ENCODE data around the gene ERF. TPM values are rescaled to one million over a fixed set of nuclear protein-coding genes. Genes with fewer than 3 reads are reported as not detected.

Gene ERF
- total RNA-seq, 2 donors from 2014 or later, result 46.6 to 49.8 TPM

DNA sequence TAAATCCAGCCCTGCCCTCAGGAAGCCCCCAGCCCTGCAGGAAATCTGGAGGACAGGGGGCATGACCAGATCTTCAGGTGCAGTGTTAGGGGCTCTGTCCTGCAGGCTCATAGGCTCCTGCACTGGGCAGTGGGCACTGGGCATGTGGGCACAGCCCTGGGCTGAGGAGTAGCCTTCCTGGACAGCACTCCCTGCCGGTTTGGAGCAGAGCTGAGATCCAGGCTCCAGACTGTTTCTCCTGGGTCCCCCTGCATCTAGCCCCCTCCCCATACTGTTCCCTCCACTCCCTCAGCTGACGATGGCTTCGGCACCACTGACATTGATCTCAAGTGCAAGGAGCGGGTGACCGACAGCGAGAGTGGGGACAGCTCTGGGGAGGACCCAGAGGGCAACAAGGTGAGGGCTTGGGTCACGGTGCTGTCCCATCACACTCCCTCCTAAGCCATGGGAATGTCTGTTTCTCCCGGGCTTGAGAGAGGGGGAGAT lies 34.7 kb upstream of the ERF start:
- ATAC-seq (ENCODE audit: insufficient number of reproducible peaks, low FRiP score, low read depth) (no peak), DNase-seq (ENCODE audit: low spot score) (no peak)
- no peak overlapping the region for H3K27ac ChIP-seq
- H3K36me3 ChIP-seq, result peaks cover 74% of the 10 kb centered on the region
- no peak overlapping the region for H3K4me3 ChIP-seq
- no peaks in the 10 kb centered on the region for H3K9me3 ChIP-seq
- H3K27me3 ChIP-seq (replicated peaks; ENCODE audit: insufficient read depth), result no peaks in the 10 kb centered on the region
- peaks cover 9 to 25% of the 10 kb centered on the region in 2 donors for H3K4me1 ChIP-seq (ENCODE audit: control insufficient read depth in 1 of 2, low read depth in 2 of 2)
- TF ChIP-seq, protein P1, sequence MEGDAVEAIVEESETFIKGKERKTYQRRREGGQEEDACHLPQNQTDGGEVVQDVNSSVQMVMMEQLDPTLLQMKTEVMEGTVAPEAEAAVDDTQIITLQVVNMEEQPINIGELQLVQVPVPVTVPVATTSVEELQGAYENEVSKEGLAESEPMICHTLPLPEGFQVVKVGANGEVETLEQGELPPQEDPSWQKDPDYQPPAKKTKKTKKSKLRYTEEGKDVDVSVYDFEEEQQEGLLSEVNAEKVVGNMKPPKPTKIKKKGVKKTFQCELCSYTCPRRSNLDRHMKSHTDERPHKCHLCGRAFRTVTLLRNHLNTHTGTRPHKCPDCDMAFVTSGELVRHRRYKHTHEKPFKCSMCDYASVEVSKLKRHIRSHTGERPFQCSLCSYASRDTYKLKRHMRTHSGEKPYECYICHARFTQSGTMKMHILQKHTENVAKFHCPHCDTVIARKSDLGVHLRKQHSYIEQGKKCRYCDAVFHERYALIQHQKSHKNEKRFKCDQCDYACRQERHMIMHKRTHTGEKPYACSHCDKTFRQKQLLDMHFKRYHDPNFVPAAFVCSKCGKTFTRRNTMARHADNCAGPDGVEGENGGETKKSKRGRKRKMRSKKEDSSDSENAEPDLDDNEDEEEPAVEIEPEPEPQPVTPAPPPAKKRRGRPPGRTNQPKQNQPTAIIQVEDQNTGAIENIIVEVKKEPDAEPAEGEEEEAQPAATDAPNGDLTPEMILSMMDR (IDR thresholded peaks at IDR 0.05), result no peak

DNA sequence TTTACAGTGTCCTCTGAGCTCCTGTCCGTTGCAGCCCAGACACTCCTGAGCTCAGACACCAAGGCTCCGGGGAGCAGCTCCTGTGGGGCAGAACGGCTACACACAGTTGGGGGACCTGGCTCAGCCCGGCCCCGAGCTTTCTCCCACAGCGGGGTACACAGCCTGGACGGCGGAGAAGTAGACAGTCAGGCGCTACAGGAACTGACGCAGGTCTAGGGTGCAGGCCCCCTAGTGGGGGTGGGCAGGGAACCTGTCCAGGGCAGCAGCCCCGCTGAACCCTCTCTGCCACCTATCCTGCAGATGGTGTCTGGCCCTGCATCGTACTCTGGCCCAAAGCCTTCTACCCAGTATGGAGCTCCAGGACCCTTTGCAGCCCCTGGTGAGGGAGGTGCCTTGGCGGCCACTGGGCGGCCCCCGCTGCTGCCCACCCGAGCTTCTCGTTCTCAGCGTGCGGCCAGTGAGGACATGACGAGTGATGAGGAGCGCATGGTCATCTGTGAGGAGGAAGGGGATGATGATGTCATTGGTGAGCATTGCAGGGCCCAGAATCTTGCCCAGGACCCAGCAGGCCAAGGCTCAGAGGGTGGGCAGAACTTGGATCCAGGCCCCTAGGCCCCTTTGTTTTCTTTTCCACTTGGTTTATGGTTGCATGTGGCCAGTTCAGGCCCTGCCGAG lies 34.1 kb upstream of the ERF start:
- Histone ChIP-seq H3K36me3 (peaks cover 68% of the 10 kb centered on the region), H3K27me3 (replicated peaks; ENCODE audit: insufficient read depth) (no peaks in the 10 kb centered on the region), H3K9me3 (no peaks in the 10 kb centered on the region), H3K27ac (no peak overlapping the region), H3K4me3 (no peak overlapping the region), H3K4me1 (ENCODE audit: control insufficient read depth in 1 of 2, low read depth in 2 of 2) (peaks cover 9 to 25% of the 10 kb centered on the region in 2 donors)
- DNase-seq (ENCODE audit: low spot score) (no peak), ATAC-seq (ENCODE audit: insufficient number of reproducible peaks, low FRiP score, low read depth) (no peak)
- TF ChIP-seq, protein P1 (IDR thresholded peaks at IDR 0.05), result no peak

DNA sequence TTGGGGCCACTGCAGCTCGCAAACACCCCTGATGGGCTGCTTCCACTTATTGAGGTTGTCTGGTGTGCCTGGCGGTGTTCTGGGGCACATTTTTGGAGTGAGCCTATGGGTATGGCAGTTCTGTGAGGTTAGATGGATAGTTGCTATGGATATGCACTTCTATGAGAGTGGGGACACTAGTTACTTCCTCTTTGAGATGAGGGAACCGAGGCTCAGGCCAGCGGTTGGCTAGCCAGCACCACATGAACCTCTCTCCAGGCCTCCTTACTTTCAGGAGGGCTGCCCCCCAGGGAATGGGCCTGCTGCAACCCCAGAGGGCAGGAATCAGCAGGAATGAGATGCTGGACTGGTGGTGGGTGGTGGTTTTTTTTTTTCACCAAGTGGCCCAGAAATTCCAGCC lies 33.5 kb upstream of the ERF start:
- Histone ChIP-seq H3K36me3 (peaks cover 62% of the 10 kb centered on the region), H3K9me3 (no peaks in the 10 kb centered on the region), H3K27me3 (replicated peaks; ENCODE audit: insufficient read depth) (no peaks in the 10 kb centered on the region), H3K4me3 (no peak overlapping the region), H3K27ac (no peak overlapping the region), H3K4me1 (ENCODE audit: control insufficient read depth in 1 of 2, low read depth in 2 of 2) (peaks cover 9 to 26% of the 10 kb centered on the region in 2 donors)
- TF ChIP-seq, protein P1 (IDR thresholded peaks at IDR 0.05), result no peak
- DNase-seq (ENCODE audit: low spot score) (no peak), ATAC-seq (ENCODE audit: insufficient number of reproducible peaks, low FRiP score, low read depth) (no peak)

DNA sequence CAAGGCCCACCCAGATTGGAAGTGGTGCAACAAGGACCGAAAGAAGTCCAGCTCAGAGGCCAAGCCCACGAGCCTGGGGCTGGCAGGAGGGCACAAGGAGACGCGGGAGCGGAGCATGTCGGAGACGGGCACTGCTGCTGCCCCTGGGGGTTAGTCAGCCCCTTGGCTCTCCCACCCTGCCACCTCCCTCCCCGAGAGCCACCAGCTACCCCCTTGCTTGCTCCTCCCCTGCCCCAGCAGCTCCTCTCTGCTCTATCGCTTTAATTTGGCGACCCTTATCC lies 32.8 kb upstream of the ERF start:
- TF ChIP-seq, protein P1 (IDR thresholded peaks at IDR 0.05), result no peak
- Histone ChIP-seq H3K27me3 (replicated peaks; ENCODE audit: insufficient read depth) (no peaks in the 10 kb centered on the region), H3K36me3 (peaks cover 57% of the 10 kb centered on the region), H3K27ac (no peak overlapping the region), H3K4me3 (no peak overlapping the region), H3K9me3 (no peaks in the 10 kb centered on the region), H3K4me1 (ENCODE audit: control insufficient read depth in 1 of 2, low read depth in 2 of 2) (peaks cover 15 to 32% of the 10 kb centered on the region in 2 donors)
- DNase-seq (ENCODE audit: low spot score) (no peak), ATAC-seq (ENCODE audit: insufficient number of reproducible peaks, low FRiP score, low read depth) (no peak)

DNA sequence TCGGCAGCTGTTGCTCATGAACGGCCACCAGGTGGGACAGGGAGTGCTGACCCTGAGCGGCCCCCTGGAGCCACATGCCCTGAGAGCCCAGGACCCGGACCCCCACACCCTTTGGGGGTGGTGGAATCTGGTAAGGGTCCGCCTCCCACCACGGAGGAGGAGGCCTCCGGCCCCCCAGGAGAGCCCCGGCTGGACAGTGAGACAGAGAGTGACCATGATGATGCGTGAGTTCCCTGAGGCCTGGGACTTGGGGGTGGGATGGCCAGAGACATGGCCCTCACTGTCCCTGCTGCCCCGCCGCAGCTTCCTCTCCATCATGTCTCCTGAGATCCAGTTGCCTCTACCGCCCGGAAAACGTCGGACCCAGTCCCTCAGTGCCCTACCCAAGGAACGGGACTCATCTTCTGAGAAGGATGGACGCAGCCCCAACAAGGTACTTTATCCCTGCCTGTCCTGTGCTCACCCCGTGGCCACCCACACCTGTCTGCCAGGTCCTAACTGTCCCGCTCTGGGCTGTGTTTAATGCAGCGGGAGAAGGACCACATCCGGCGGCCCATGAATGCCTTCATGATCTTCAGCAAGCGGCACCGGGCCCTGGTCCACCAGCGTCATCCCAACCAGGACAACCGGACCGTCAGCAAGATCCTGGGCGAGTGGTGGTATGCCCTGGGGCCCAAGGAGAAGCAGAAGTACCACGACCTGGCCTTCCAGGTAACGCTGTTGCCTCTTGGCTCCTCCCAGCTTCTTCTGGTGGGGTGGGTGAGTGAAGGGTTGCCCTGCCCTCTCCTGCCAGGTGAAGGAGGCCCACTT lies 32.3 kb upstream of the ERF start:
- no peaks in the 10 kb centered on the region for H3K27me3 ChIP-seq (replicated peaks; ENCODE audit: insufficient read depth)
- DNase-seq (ENCODE audit: low spot score), result no peak
- H3K27ac ChIP-seq, result peak overlapping the region in 1 of 2 donors; percentile 57
- peaks cover 51% of the 10 kb centered on the region for H3K36me3 ChIP-seq
- TF ChIP-seq, protein P1 (IDR thresholded peaks at IDR 0.05), result no peak
- no peaks in the 10 kb centered on the region for H3K9me3 ChIP-seq
- H3K4me1 ChIP-seq (ENCODE audit: control insufficient read depth in 1 of 2, low read depth in 2 of 2), result peaks cover 19 to 38% of the 10 kb centered on the region in 2 donors
- no peak overlapping the region for H3K4me3 ChIP-seq
- ATAC-seq (ENCODE audit: insufficient number of reproducible peaks, low FRiP score, low read depth), result no peak
